K562 (cell line): ENCODE measurements around the gene DHRS13. TPM values are rescaled to one million over a fixed set of nuclear protein-coding genes. Genes with fewer than 3 reads are reported as not detected.
A peak's percentile ranks its signal among the peaks of the same experiment; 100 is the strongest.

Source experiments
- ARID1B ChIP-seq: fragments of 450-650 bp; IDR thresholded peaks from 2 replicates; pipeline ENCODE4 v1.6.1; 2016; ENCODE audit warnings: antibody characterized with exemption, mild to moderate bottlenecking, inconsistent platforms
- ATF1 ChIP-seq, 2 experiments: fragments of 450-650 bp in 1 of 2; IDR thresholded peaks; 2 replicates each; pipeline ENCODE4 v1.6.1; 2016; ENCODE audit warnings: missing compliant biosample characterization in 1 of 2, missing genetic modification characterization in 1 of 2
- DPF2 ChIP-seq: fragments of 450-650 bp; IDR thresholded peaks from 2 replicates; pipeline ENCODE4 v1.6.1; 2016
- JUN ChIP-seq, 2 experiments: sonication (generic) in 1 of 2; formaldehyde crosslinking in 1 of 2; IDR thresholded peaks; 2 replicates each; pipeline versions ENCODE4 v1.6.1 to v1.8.0; 2012 to 2022; ENCODE audit warnings: borderline replicate concordance in 2 of 2, mild to moderate bottlenecking in 2 of 2, improper control_type of control experiment in 1 of 2, low read depth in 1 of 2, low read length in 1 of 2, missing genetic modification reagents in 1 of 2
- JUNB ChIP-seq: fragments of 450-650 bp; formaldehyde crosslinking; conservative IDR thresholded peaks from 2 replicates; pipeline ENCODE4 v1.4.0; 2020; ENCODE audit warnings: mild to moderate bottlenecking
- JUND ChIP-seq, 2 experiments: IDR thresholded peaks; 2 replicates in 1 of 2; 3 replicates in 1 of 2; pipeline ENCODE4 v1.6.1; 2011; ENCODE audit warnings: borderline replicate concordance in 2 of 2, low read depth in 2 of 2, low read length in 2 of 2, improper control_type of control experiment in 1 of 2, missing biosample characterization in 1 of 2, missing genetic modification characterization in 1 of 2, missing genetic modification reagents in 1 of 2
- MAZ ChIP-seq, 2 experiments: fragments of 450-650 bp in 1 of 2; sonication (generic) in 1 of 2; formaldehyde crosslinking; IDR thresholded peaks in 1 of 2; conservative IDR thresholded peaks in 1 of 2; 2 replicates each; pipeline versions ENCODE4 v1.4.0 to v1.5.0; 2020; ENCODE audit warnings: mild to moderate bottlenecking in 1 of 2, missing genetic modification reagents in 1 of 2
- NFATC3 ChIP-seq: fragments of 450-650 bp; IDR thresholded peaks from 2 replicates; pipeline ENCODE4 v1.6.1; 2017; ENCODE audit warnings: mild to moderate bottlenecking
- YY1 ChIP-seq, 3 experiments: IDR thresholded peaks; 2 replicates each; pipeline ENCODE4 v1.6.1; 2011; ENCODE audit warnings: low read length in 2 of 3, mild to moderate bottlenecking in 2 of 3, moderate library complexity in 2 of 3, borderline replicate concordance in 1 of 3, control low read depth in 1 of 3, low read depth in 1 of 3; ENCODE audit not compliant: insufficient read depth in 3 of 3, insufficient replicate concordance in 2 of 3, control insufficient read depth in 1 of 3, insufficient read length in 1 of 3; ENCODE audit errors: extremely low read depth in 1 of 3
- ZNF311 ChIP-seq: fragments of 250-450 bp; sonication (Bioruptor Pico); IDR thresholded peaks from 2 replicates; pipeline ENCODE4 v1.4.0; 2020; ENCODE audit warnings: mild to moderate bottlenecking, moderate library complexity
- polyA plus RNA-seq, 8 experiments: library from polyadenylated mRNA; depleted of rRNA in 4 of 8; stranded (reverse) in 5 of 8; unstranded in 3 of 8; fragments of >200 nt; fragmentation: Nextera tagmentation in 2 of 8; fragmentation: Illumina TruSeq in 1 of 8; extraction: Ambion mirVana in 2 of 8; extraction: Trizol in 1 of 8; gene quantifications; 2 replicates each; pipeline versions ENCODE4 v1.2.1 to v1.2.3, GENCODE V29; 2011 to 2014; ENCODE audit warnings: inconsistent platforms in 1 of 8, missing spikeins in 1 of 8
- total RNA-seq, 7 experiments: library from RNA; depleted of rRNA in 6 of 7; stranded (reverse); fragments of >200 nt in 6 of 7; fragmentation: Illumina TruSeq in 2 of 7; extraction: Trizol in 2 of 7; gene quantifications; 2 replicates each; pipeline versions ENCODE4 v1.2.1 to v1.2.3, GENCODE V29; 2011 to 2021; ENCODE audit warnings: low replicate concordance in 1 of 7
- TF ChIP-seq, protein P1 (sequence below): fragments of 200-800 bp; sonication (Bioruptor generic); IDR thresholded peaks from 2 replicates; pipeline ENCODE4 v1.6.1; 2017; ENCODE audit warnings: missing genetic modification characterization, missing compliant biosample characterization
- TF ChIP-seq, protein P2 (sequence below): fragments of 200-800 bp; sonication (Bioruptor generic); IDR thresholded peaks from 2 replicates; pipeline ENCODE4 v1.6.1; 2016; ENCODE audit warnings: missing genetic modification characterization, missing compliant biosample characterization
- TF ChIP-seq, protein P3 (sequence below): fragments of 450-650 bp; IDR thresholded peaks from 2 replicates; pipeline ENCODE4 v1.6.1; 2016; ENCODE audit warnings: missing biosample characterization, missing genetic modification characterization
- TF ChIP-seq, protein P4 (sequence below), 2 experiments: fragments of 200-800 bp in 1 of 2; sonication (Bioruptor generic) in 1 of 2; sonication (generic) in 1 of 2; formaldehyde crosslinking in 1 of 2; IDR thresholded peaks in 1 of 2; conservative IDR thresholded peaks in 1 of 2; 2 replicates each; pipeline versions ENCODE4 v1.5.0 to v1.6.1; 2016 to 2020; ENCODE audit warnings: missing compliant biosample characterization in 1 of 2, missing genetic modification characterization in 1 of 2, missing genetic modification reagents in 1 of 2

Gene DHRS13
- total and polyA plus RNA-seq, 9 of the 15 experiments (the other 6 are each of a cell fraction or from before 2014, with no cell fraction given): 0.32 to 52.3 (median 34.3) TPM; not detected in 1

DNA sequence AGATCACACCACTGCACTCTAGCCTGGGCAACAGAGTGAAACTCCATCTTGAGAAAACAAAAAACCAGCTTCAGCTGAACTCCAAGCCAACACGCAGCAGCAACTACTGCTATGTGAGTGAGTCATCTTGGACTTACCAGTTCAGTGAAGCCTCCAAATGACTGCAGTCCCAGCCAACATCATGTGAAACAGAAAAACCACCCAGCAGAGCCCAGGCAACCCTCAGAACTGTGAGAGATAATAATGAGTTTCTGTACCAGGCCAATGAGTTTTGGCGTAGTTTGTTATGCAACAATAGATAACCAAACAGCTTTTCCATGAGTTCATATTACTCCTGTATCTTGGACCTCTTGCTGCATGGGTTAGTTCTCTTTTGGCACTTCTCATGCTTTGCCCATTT lies 25.2 kb upstream of the DHRS13 start (continued):
- TF ChIP-seq YY1 (IDR thresholded peaks at IDR 0.05; ENCODE audit: borderline replicate concordance in 1 of 3, control insufficient read depth in 1 of 3, extremely low read depth in 1 of 3, insufficient read depth in 3 of 3, insufficient read length in 1 of 3, insufficient replicate concordance in 2 of 3, low read depth in 1 of 3, low read length in 2 of 3) (peak in 1 of 3 experiments; percentile 14), MAZ (CRISPR knock-in tag; conservative IDR thresholded peaks at IDR 0.05 in 1 of 2, IDR thresholded peaks at IDR 0.05 in 1 of 2) (0 out of 4 replicates have a peak, but pooled peaks of 1 of the 2 experiments have one; percentile 41), ATF1 (CRISPR knock-in tag; IDR thresholded peaks at IDR 0.05) (no peak), ATF1 (tag; IDR thresholded peaks at IDR 0.05) (0 out of 2 replicates have a peak, but pooled peaks have one; percentile 9), NFATC3 (no peak), DPF2 (0 out of 2 replicates have a peak, but pooled peaks have one; percentile 26), JUND (IDR thresholded peaks at IDR 0.05; ENCODE audit: borderline replicate concordance, low read depth, low read length) (peak; percentile 81), JUND (tag; IDR thresholded peaks at IDR 0.05; ENCODE audit: borderline replicate concordance, low read depth, low read length) (peak; percentile 71; the same call in 2 of the 3 replicates), ZNF311 (CRISPR knock-in tag) (0 out of 2 replicates have a peak, but pooled peaks have one; percentile 37), ARID1B (no peak), JUN (IDR thresholded peaks at IDR 0.05; ENCODE audit: borderline replicate concordance, low read depth, low read length) (peak; percentile 67), JUN (CRISPR knock-in tag; IDR thresholded peaks at IDR 0.05; ENCODE audit: borderline replicate concordance) (no peak), JUNB (peak; percentile 37; the same call in 1 of the 2 replicates)
- TF ChIP-seq, protein P1, sequence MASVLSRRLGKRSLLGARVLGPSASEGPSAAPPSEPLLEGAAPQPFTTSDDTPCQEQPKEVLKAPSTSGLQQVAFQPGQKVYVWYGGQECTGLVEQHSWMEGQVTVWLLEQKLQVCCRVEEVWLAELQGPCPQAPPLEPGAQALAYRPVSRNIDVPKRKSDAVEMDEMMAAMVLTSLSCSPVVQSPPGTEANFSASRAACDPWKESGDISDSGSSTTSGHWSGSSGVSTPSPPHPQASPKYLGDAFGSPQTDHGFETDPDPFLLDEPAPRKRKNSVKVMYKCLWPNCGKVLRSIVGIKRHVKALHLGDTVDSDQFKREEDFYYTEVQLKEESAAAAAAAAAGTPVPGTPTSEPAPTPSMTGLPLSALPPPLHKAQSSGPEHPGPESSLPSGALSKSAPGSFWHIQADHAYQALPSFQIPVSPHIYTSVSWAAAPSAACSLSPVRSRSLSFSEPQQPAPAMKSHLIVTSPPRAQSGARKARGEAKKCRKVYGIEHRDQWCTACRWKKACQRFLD (CRISPR knock-in tag): 0 out of 2 replicates have a peak, but pooled peaks have one; percentile 25
- TF ChIP-seq, protein P2, sequence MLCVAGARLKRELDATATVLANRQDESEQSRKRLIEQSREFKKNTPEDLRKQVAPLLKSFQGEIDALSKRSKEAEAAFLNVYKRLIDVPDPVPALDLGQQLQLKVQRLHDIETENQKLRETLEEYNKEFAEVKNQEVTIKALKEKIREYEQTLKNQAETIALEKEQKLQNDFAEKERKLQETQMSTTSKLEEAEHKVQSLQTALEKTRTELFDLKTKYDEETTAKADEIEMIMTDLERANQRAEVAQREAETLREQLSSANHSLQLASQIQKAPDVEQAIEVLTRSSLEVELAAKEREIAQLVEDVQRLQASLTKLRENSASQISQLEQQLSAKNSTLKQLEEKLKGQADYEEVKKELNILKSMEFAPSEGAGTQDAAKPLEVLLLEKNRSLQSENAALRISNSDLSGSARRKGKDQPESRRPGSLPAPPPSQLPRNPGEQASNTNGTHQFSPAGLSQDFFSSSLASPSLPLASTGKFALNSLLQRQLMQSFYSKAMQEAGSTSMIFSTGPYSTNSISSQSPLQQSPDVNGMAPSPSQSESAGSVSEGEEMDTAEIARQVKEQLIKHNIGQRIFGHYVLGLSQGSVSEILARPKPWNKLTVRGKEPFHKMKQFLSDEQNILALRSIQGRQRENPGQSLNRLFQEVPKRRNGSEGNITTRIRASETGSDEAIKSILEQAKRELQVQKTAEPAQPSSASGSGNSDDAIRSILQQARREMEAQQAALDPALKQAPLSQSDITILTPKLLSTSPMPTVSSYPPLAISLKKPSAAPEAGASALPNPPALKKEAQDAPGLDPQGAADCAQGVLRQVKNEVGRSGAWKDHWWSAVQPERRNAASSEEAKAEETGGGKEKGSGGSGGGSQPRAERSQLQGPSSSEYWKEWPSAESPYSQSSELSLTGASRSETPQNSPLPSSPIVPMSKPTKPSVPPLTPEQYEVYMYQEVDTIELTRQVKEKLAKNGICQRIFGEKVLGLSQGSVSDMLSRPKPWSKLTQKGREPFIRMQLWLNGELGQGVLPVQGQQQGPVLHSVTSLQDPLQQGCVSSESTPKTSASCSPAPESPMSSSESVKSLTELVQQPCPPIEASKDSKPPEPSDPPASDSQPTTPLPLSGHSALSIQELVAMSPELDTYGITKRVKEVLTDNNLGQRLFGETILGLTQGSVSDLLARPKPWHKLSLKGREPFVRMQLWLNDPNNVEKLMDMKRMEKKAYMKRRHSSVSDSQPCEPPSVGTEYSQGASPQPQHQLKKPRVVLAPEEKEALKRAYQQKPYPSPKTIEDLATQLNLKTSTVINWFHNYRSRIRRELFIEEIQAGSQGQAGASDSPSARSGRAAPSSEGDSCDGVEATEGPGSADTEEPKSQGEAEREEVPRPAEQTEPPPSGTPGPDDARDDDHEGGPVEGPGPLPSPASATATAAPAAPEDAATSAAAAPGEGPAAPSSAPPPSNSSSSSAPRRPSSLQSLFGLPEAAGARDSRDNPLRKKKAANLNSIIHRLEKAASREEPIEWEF (CRISPR knock-in tag): no peak
- TF ChIP-seq, protein P3, sequence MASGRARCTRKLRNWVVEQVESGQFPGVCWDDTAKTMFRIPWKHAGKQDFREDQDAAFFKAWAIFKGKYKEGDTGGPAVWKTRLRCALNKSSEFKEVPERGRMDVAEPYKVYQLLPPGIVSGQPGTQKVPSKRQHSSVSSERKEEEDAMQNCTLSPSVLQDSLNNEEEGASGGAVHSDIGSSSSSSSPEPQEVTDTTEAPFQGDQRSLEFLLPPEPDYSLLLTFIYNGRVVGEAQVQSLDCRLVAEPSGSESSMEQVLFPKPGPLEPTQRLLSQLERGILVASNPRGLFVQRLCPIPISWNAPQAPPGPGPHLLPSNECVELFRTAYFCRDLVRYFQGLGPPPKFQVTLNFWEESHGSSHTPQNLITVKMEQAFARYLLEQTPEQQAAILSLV (tag): no peak
- TF ChIP-seq, protein P4, sequence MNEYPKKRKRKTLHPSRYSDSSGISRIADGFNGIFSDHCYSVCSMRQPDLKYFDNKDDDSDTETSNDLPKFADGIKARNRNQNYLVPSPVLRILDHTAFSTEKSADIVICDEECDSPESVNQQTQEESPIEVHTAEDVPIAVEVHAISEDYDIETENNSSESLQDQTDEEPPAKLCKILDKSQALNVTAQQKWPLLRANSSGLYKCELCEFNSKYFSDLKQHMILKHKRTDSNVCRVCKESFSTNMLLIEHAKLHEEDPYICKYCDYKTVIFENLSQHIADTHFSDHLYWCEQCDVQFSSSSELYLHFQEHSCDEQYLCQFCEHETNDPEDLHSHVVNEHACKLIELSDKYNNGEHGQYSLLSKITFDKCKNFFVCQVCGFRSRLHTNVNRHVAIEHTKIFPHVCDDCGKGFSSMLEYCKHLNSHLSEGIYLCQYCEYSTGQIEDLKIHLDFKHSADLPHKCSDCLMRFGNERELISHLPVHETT (CRISPR knock-in tag; conservative IDR thresholded peaks at IDR 0.05 in 1 of 2, IDR thresholded peaks at IDR 0.05 in 1 of 2): peak in 1 of 2 experiments; percentile 40; a peak in 1 of 4 replicates
